ENCODE measurements around the gene CEMIP. TPM values are rescaled to one million over a fixed set of nuclear protein-coding genes. Genes with fewer than 3 reads are reported as not detected.

The CEMIP gene
- polyA plus RNA-seq, 1 experiment: 221 TPM

GRCh38 chr15:80832686-80833085, 53.5 kb downstream of the CEMIP start:
- no peak for TF ChIP-seq CTCF (IDR thresholded peaks at IDR 0.05; ENCODE audit: low read depth, low read length)
- Histone ChIP-seq H3K27ac (ENCODE audit: low read depth, low read length) (no peak overlapping the region), H3K9me3 (ENCODE audit: control insufficient read depth, insufficient read depth, low read length) (no peaks in the 10 kb centered on the region), H3K27me3 (ENCODE audit: control insufficient read depth, insufficient read depth, low read length) (peaks cover 10% of the 10 kb centered on the region), H3K4me3 (ENCODE audit: low read depth, low read length) (no peak overlapping the region)
- DNase-seq (ENCODE audit: low read depth, low spot score): no peak
- ChIA-PET CTCF (no interaction called here), POLR2A (no interaction called here)

- POLR2A ChIA-PET: no interaction called here
- DNase-seq (ENCODE audit: low read depth, low spot score): no peak
- CTCF ChIA-PET: interaction anchor here (0.9 to 1.5 kb wide), 2 partner anchors 9 to 54 kb away, joined by 3 read pairs; no protein-coding TSS in a partner anchor
These were observed 55.2 kb downstream of the CEMIP start for GRCh38 chr15:80834402-80834801.

DNA sequence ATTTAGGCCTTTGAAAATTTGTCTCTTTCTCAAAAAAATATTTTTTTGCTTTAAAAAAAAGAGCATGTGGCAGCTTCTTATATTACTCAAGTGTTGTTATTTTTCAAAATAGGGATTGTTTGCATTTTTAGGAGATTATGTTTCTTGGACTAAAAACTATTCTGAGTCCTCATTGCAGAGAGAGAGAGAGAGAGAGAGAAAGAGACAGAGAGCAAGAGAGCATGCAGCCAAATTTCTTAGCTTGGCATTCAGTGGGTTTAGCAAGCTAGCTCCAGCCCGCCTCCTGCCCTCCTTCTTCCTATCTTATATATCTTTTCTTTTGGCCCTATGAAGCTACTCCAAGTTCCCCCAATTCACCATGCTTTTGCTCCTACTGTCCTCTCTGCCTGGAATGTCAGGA, 55.7 kb downstream of the CEMIP start:
- ChIA-PET CTCF (interaction anchor here (0.5 to 1.5 kb wide), 3 partner anchors 9 to 354 kb away, joined by 3 to 6 read pairs (median 3); no protein-coding TSS in a partner anchor), POLR2A (no interaction called here)
- no peak overlapping the region for H3K27ac ChIP-seq (ENCODE audit: low read depth, low read length)
- DNase-seq (ENCODE audit: low read depth, low spot score): no peak
- TF ChIP-seq CTCF (IDR thresholded peaks at IDR 0.05; ENCODE audit: low read depth, low read length): no peak
- H3K27me3 ChIP-seq (ENCODE audit: control insufficient read depth, insufficient read depth, low read length): peaks cover 12% of the 10 kb centered on the region
- H3K4me3 ChIP-seq (ENCODE audit: low read depth, low read length): no peak overlapping the region
- no peaks in the 10 kb centered on the region for H3K9me3 ChIP-seq (ENCODE audit: control insufficient read depth, insufficient read depth, low read length)

More at GRCh38 chr15:80834402-80834801, 55.2 kb downstream of the CEMIP start:
- H3K27ac ChIP-seq (ENCODE audit: low read depth, low read length): no peak overlapping the region
- H3K27me3 ChIP-seq (ENCODE audit: control insufficient read depth, insufficient read depth, low read length): peaks cover 12% of the 10 kb centered on the region
- H3K9me3 ChIP-seq (ENCODE audit: control insufficient read depth, insufficient read depth, low read length): no peaks in the 10 kb centered on the region
- no peak overlapping the region for H3K4me3 ChIP-seq (ENCODE audit: low read depth, low read length)
- TF ChIP-seq CTCF (IDR thresholded peaks at IDR 0.05; ENCODE audit: low read depth, low read length): no peak

DNA sequence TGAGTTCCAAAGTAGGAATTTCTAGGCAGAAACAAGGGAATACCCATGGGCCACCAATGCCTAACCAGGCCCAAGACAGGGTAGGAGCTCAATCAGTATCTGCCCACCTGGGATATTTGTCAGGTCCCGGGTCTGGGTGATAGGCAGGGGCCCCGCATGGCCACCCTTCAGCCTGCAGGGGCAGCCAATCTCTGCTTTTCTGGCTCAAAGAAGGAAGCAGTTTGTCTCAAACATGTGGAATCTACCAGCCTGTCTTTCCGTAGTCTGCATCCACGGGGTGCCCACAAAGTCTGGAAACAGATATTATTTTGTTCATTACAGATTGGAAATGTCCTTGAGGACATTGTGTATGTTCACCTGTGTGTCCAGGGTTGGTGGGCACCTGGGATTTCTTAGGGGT, 56.2 kb downstream of the CEMIP start:
- Histone ChIP-seq H3K4me3 (ENCODE audit: low read depth, low read length) (no peak overlapping the region), H3K27ac (ENCODE audit: low read depth, low read length) (no peak overlapping the region), H3K27me3 (ENCODE audit: control insufficient read depth, insufficient read depth, low read length) (peaks cover 12% of the 10 kb centered on the region), H3K9me3 (ENCODE audit: control insufficient read depth, insufficient read depth, low read length) (no peaks in the 10 kb centered on the region; the same call in 1 of the 2 replicates)
- ChIA-PET POLR2A (interaction anchor here (0.7 kb wide), 1 partner anchor 135 kb away, joined by 3 read pairs; no protein-coding TSS in a partner anchor), CTCF (interaction anchor here (0.5 to 1.5 kb wide), 3 partner anchors 8 to 354 kb away, joined by 3 to 6 read pairs (median 3); no protein-coding TSS in a partner anchor)
- no peak; the same call in 1 of the 2 replicates for TF ChIP-seq CTCF (IDR thresholded peaks at IDR 0.05; ENCODE audit: low read depth, low read length)
- DNase-seq (ENCODE audit: low read depth, low spot score): no peak

DNA sequence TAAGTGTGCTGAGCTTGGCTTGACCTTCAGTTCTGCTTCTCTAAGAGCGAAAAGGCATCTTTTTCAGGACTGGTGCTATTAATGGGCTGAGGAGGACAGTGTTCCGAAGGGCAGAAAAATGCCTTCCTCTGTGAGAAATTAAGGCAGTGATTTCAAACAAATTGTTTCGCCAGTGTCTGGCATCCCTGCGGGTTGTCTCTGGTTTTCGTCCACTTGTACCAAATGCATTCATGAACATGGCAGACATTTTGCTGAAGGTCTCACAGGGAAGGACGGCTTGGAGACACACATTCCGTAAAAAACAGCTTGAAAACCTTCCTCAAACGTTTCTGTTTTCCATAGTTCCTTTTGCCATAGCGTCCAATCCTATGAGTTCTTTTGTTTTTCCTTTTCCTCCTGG, 57.1 kb downstream of the CEMIP start:
- CTCF ChIA-PET: no interaction called here
- no peak for TF ChIP-seq CTCF (IDR thresholded peaks at IDR 0.05; ENCODE audit: low read depth, low read length)

More for the DNA sequence above, 57.1 kb downstream of the CEMIP start:
- POLR2A ChIA-PET: interaction anchor here (0.7 kb wide), 1 partner anchor 45 kb away, joined by 4 read pairs; no protein-coding TSS in a partner anchor
- no peak for DNase-seq (ENCODE audit: low read depth, low spot score)
- no peak overlapping the region for H3K27ac ChIP-seq (ENCODE audit: low read depth, low read length)
- no peaks in the 10 kb centered on the region; the same call in 1 of the 2 replicates for H3K9me3 ChIP-seq (ENCODE audit: control insufficient read depth, insufficient read depth, low read length)
- H3K27me3 ChIP-seq (ENCODE audit: control insufficient read depth, insufficient read depth, low read length): peaks cover 18% of the 10 kb centered on the region
- H3K4me3 ChIP-seq (ENCODE audit: low read depth, low read length): no peak overlapping the region
